GM18498 (cell line): ENCODE measurements around the gene SWAP70.
A peak's percentile ranks its signal among the peaks of the same experiment; 100 is the strongest.

Experiments
- ATAC-seq: cut with Tn5 transposase; IDR thresholded peaks from one replicate; pipeline ENCODE4 v1.9.1; 2021; ENCODE audit warnings: mild to moderate bottlenecking, moderate library complexity; ENCODE audit not compliant: unreplicated experiment

Gene SWAP70

DNA sequence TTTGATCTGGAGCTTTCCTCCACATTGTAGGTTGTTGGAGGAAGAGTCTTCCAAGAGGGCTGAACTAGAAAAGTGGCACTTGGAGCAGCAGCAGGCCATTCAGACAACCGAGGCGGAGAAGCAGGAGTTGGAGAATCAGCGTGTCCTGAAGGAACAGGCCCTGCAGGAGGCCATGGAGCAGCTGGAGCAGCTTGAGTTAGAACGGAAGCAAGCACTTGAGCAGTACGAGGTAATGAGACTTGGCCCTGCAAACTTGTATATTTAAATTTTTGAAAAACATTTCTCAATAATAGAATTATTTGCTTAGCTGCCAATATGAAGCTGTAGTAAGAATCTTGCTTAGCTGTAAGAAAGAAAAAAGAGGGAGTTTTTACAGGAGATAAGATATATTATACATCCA, 84.0 kb downstream of the SWAP70 start:
- no peak for ATAC-seq

DNA sequence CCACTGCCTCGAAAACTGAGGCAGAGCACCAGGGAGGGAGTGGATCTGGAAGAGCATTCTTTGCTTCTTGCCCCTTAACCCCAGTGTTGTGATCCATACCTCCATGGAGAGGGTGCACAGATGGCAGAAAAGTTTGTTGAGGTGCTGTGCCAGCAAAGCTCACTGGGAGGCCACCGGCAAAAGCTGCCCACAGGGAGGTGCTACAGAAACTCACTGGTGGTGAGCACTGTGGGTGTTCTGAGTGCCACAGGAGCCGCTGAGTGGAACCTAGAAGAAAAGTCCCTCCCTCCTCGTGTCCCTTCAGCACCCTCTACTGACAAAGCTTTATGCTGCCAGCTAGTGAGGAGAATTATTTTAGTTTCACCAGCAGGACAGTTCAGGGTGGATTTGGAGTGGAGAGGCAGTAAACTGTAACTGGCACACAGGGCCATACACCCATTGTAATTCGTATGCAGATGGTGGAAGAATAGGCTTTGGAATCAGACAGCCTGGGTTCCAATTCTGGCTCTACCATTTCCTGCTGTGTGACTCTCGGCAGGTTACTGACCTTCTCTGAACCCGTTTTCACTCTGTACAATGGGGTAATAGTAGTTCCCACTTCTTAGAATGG, 84.6 kb downstream of the SWAP70 start:
- peak; percentile 73 for ATAC-seq

DNA sequence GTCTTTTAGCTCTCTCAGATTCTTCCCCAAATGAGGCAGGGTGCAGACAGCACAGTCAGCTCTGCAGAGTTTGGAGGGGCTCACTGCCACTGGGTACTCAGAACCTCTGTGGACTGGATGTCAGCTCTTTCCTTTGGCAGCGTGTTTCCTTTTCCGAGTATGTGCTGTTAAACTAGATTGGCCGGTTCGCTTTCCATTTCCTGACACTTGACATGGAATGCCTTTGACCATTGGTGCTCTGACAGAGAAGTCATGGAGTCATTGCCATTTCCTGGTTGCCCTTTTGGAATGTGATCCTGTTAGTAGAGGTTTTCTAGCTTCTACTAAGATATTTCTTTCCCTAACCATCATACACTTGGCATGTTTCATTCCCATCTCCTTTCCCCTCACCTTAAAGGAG, 86.7 kb downstream of the SWAP70 start:
- ATAC-seq: no peak

DNA sequence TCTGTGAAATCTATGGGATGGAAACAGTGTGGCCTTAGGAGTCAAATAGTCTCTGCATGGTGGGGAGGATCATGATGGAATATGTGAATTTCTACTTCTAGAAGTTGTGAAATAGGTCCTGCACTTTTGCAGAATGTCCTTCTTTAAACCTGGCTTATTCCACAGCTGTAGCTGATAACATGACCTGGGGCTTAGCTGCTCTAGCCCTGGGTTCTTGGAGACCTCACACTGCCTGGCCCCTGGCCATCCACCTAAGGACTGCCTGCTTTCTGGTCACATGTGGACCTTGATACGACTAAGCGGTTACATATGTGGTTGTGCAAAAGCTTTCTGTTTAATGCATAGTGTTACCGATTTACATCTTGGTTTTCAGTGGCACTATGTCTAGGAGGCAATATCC, 88.2 kb downstream of the SWAP70 start:
- ATAC-seq: no peak

DNA sequence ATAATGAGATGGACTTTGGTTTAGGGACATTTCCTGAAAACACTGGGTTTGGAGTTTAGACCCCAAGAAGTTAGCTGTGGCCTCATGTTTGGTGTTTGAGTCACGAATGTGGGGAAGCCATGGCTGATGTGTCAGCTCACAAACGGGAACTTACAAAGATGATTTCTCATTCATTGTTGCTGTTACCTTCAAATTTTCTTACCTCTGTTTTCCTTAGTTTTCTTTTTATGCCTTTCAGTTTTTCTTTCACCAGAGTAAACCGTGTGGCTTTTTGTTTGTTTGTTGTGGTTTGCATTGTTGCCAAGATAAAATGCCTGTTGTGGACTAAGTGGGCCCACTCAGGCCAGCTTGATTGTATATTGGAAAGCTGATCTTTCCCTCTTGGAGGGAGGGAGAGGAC, 89.1 kb downstream of the SWAP70 start:
- ATAC-seq: no peak

DNA sequence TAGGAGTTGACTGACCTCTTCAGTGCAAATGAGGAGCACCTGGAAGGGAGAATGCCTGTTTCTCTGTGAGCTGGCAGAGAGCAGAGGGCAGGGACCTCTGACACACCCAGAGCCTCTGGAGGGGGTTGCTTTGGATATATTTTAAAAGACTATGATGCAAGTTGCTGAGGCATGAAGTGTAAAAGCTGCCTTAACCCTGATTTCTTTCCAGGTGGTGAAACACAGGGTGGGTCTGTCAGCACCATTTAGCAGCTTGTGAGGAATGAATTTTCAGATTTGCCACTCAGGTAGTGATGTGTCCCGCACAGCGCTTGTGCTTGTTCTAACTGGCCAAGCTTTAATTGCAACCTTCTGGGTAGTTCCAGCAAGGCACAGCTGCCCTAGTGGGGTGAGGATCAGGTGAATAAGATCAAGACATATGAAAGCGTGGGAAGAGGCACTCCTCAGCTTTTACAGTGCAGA, 90.2 kb downstream of the SWAP70 start:
- no peak for ATAC-seq

DNA sequence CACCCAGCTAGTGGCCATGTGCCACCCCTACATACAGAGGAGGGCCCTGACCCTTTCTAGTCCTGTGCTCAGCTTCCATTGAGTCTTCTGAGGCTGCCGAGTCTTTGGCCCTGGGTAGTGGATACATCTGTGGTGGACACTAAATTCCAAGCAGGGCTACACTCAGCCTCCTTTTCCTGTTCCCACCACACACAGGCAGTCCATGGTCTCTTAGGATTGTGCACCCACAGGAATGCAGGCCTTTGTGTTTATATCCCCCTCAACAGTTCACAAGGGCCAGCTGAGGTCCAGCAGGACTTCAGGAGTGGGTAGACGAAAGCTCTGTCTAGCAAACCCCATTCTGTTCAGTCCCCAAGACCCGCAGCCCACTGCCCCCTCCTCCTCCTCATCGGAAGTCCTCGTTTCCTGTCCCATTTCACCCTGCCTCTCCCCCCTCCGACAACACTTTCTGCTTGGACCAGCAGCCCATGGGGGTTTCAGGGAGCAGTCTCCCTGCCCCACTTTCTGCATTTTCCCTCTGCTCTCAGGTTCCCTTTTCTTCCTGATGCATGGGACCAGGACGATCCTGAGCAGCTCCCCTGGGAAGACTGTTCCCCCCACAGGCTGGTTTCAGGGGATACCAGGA, 91.8 kb downstream of the SWAP70 start:
- no peak for ATAC-seq

DNA sequence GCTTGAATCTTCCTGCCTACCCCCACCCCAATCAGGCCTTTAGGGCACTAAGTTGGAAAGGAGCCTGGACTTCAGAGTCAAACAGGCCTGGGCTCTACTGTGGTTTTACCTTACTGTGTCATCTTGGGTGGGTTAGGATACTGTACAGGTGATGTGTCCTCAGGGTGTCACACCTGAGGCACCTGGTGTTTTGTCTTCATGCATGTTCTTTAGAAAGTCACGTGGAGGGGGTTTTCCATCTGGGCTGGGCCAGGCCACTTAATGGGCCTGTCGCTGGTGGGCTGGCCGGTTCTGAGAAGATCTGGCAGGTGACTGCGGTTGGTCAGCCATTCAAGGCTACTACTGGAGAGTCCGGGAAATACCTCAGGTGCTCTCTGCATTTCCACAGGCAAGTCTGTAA, 92.6 kb downstream of the SWAP70 start:
- ATAC-seq: no peak

DNA sequence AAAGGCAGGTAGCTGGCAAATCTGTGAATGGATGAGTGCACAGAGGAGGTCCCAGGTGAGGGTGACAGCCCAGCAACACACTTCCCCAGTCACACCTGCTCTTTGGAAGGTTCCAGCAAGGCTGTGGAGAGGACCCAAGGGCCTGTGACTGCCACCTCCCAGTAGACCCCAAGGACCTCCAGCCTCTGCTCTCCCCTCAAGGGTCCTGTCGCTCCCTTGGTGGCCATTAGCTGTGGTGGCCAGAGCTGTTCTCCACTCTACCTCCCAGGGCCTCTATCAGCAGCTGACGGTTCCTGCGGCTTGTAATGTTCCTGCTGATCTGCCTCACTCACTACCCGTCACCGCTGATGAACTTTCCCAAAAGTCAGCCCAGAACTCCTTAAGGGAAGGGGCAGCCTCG, 93.0 kb downstream of the SWAP70 start:
- ATAC-seq: no peak

DNA sequence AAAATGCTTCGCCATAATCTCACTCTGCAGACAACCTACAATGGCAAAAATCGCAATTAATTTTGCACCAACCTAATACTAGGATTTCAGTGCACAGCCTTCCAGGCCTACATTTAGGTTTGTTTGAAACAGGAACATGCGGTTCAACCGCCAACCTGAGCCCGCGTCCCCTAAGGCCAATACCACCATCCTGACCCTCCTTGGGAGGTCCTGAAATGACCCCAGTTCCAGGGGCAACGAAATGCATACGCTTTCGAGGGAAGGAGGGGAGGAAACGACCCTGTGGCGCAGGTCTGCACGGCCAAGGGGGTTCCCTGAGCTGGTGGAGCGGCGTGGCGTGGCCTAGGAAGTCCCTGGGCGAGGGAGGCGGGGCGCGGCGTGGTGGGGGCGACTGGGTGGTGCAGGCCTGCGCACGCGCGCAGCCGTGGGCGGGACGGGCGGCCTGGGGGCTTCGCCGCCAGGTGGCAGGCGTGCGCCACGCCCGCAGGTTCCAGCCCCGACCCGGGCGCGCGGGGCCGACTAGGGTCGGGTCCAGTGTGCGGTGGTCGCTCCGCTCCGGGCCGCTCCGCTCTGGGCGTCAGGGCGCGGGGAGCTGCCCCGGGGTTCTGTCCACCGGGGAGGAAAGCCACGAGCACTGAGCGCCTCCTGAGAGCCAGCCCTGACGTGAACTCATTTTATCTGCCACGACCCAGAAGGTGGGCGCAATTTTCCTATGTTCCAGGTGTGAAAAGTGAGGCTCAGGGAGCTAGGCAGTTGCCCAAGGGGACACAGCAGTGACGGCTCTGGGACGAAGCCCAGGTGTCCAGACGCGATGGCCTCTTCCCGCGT, 94.1 kb downstream of the SWAP70 start:
- peak; percentile 68 for ATAC-seq

DNA sequence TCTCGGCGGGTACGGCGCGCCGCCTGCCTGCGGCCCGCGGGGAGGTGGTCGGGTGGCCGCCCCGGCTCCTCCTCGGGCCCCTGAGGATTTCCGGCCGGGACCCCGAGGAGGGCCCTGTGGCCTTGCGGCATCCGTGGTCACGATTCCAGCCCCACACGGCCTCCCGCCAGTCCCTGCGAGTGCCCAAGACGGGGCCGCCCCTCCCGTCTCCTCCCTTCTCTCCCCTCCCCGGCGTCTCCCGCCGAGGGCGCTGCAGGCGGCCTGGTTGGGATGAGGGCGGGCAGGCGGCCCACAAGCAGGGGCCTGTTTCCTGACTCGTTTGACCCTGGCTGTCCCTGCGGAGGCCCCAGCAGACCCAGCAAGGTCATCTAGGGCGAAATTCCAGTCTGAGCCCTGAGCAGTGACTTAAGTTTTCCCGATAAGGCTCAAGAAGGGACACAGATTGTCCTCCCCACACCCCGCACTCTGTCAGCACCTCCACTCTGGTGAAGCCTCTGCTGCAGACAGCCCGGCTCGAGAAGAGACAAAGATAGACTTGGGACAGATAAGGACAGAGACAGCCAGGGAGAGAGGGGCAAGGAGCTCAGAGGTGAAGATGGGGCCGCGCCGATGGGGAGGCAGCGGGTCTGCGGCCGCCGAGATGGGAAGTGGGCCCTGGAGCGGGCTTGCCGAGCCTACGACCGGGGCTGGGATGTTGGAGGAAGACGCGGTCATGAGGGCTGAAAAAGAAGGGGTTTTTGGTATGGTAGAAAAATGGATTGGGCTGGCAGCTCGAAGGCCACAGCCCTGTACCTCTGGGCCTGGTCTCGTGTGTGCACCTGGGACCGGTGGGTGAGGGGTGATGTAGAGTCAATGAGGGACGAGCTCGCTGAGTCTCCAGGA, 95.0 kb downstream of the SWAP70 start:
- ATAC-seq: peak; percentile 33

DNA sequence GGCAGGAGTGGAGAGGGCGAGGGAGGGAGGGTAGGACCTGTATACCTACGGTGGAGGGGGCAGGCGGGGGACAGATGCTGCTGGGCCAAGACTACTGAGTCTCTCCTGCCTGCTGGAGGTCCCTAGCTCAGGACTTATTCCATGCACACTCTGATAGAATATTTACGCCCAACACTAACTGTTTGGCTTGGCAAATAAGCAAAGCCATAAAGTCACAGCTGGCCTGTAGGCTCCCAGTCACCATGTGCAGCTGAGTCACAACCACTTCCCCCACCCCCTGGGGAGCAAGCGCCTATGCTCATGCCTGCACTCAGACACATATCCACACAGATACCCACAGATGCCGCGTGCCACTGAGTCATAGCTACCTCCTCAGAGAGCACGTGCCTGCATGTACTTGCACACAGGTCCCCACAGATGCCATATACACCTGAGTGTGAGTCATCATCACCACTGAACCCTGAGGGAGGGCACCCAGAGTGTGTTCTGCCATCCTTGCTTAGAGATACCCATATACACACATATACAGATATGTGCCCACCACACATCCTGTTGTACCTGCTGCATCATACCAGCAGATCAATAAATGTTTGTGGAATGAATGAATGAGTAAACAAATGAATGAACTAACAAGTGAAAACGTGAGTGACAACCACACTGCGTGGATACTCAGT, 95.8 kb downstream of the SWAP70 start:
- peak; percentile 39 for ATAC-seq

DNA sequence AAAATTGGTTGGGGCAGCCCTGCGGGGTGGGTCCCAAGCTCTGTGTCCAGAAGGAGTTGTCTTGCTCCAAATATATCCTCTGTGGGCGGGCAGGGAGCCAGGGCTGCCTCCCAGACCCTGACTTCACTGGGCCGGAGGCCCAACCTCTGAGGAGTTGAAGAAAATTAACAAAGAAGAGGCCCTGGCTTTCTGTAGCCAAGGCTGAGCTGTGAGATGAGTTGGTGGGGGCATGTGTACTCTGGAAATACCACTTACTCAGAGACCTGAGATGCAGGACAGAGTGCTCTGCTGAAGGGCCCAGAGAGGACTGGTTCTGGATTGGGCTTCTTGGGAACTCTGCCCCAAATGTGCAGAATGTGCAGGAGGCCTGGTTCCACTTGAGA, 96.3 kb downstream of the SWAP70 start:
- no peak for ATAC-seq

DNA sequence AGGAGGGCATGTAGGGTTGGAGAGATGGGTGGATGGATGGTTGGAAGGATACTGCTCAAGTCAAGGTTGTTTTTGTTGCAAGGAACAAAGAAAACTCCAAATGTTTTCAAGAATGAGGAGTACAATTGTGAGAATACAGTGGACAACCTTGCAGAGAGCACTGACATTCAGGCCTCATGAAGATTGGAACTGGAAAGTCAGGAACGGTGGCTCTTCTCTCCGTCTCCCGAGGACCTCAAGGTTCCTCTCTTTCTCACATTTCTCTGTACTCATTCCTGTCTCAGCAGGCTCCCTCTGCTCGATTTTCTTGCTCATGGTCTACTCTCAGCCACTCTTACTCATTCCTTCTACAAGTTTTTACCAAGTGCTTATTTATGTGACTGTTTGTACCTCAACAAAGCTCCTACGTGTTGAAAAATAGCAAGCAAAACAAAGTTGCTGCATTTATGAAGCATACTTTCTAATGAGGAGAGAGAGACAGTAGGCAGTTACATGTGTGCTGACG, 97.6 kb downstream of the SWAP70 start:
- no peak for ATAC-seq

DNA sequence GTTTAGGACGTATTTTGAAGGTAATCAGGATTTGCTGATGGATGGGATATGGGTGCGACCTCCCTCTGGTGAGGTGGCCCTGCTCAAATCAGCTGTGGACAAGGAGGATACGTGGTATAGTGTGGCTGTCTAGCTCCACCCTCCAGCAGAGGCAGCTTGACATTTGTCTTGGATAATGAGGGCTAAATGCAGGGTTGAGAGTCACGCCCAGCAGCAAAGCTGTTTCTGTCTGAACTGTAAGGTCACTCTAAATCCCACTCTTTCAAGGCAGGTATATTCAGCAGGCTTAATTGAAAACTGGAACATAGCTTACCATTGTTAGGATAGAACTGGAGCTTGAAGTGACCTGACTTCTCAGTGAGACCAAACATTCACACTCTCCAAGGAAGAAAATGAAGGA, 98.7 kb downstream of the SWAP70 start:
- no peak for ATAC-seq

DNA sequence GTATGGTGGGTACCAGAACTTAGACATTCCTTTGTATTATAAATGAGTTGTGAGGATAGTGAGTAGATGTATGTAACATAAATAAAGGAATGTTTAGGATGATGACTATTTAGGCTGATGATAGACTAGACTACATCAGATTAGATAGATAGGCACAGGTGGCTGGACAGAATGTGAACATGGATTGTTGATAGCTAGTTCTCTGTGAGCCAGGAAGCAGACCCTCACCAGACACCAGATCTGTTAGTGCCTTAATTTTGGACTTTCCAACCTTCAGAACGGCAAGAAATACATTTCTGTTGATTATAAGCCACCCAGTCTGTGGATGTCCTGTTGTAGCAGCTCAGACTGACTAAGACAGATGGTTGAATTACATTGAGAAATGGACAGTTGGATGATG, 99.4 kb downstream of the SWAP70 start:
- no peak for ATAC-seq

DNA sequence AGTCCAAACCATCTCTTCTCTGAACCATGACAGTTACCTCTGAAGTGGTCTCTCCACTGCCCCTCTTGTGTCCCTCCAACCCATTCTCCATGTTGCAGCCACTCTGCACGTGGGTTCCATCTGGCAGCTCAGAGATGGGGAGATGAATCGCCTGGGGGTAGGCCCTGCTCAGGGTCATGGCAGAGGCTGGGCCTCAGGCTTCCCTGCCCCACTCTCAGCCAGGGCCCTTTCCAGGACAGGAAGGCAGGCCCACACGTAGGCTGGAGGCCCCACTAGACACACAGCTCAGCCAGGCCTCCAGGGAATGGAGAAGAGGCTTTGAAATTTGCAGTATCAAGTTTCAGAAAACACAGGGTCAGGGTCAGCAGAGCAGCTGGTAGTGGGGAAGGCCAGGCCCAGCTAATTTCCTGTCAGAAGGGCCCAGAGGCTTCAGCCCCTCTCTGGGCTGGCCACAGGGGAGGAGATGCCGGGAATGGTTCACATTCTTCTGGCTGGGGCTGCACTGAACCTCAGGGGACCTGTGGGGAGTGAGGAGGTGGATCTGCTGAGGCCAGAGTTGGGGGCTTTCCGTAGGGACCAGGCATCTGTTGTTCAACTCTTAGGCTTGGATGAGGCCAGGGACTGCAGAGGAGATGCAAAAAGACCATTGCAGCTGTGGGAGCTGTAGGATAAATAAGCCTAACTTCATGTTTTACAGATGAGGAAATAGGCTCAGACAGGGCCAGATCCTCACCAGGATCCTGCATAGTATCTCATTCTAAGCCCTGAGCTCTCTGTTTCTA, 101.6 kb downstream of the SWAP70 start:
- ATAC-seq: no peak

DNA sequence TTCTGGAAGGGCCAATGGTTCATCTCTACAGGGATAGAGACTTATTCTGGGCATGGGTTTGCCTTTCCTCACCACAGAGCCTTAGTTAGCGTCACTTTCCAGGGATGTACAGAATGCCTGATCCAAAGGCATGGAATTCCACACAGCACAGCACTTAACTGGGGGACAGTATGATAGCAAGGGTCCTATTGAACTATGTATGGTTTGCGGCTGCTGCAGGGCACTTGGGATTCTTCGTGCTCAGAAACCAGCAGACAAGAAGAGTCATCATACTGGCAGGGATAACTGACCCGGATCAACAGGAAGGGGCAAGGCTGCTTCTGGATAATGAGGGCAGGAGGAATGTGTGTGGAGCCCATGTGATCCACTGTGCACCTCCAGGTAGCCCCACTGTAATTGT, 105.7 kb downstream of the SWAP70 start:
- no peak for ATAC-seq

DNA sequence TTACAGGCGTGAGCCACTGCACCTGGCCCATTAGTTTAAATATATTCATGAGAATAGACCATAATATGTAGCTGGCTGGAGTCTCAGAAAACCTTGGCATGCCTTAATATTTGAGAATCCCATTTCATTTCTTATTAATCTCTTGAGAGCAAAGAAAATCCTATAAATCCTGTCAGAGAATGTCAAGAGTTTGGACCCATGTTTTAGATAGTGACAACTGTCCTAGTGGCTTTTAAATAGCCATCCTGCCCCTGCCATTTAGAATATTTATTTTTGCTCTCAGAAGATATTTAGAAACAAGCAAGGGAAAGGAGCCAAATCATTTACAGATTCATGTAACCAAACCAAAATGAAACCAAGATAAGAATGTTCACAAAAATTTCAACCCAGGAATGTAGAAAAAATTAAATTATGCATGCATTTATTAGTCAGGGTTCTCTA, 107.2 kb downstream of the SWAP70 start:
- no peak for ATAC-seq

DNA sequence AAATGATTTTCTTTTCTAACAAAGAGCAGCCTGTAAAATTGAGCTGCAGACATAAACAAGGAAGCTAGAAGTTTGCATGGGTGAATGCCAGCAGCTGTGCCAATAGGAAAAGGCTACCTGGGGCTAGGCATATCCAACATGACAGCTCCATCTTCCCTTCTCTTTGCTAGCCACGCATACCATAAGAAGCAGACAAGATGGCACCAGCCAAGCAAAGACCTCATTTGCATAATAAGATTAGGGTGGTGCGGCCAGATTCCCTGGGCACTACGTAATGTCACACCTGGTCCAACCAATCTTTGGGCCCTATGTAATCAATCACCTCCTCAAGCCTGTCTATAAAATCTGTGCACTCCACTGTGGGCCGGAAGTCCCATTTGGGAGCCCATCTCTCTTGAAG, 108.3 kb downstream of the SWAP70 start:
- no peak for ATAC-seq
